HEK293 (cell line): ENCODE results near the gene DNAJC13.

ENCODE experiments used
- CTCF ChIP-seq: fragments of 450-650 bp; formaldehyde crosslinking; IDR thresholded peaks from 2 replicates; pipeline ENCODE4 v1.5.1; 2016; ENCODE audit warnings: missing biosample characterization, missing genetic modification characterization
- ZSCAN23 ChIP-seq: fragments of 450-650 bp; formaldehyde crosslinking; IDR thresholded peaks from 2 replicates; pipeline ENCODE4 v1.5.1; 2016; ENCODE audit warnings: missing biosample characterization, missing genetic modification characterization
- ZSCAN30 ChIP-seq: fragments of 450-650 bp; IDR thresholded peaks from 2 replicates; pipeline ENCODE4 v1.5.1; 2018; ENCODE audit warnings: missing biosample characterization, mild to moderate bottlenecking, missing genetic modification characterization, moderate library complexity
- ZSCAN5A ChIP-seq: fragments of 450-650 bp; formaldehyde crosslinking; IDR thresholded peaks from 2 replicates; pipeline ENCODE4 v1.5.1; 2016; ENCODE audit warnings: missing biosample characterization, missing genetic modification characterization
- TF ChIP-seq, protein P1 (sequence below): IDR thresholded peaks from 2 replicates; pipeline ENCODE4 v1.6.1; 2011; ENCODE audit warnings: mild to moderate bottlenecking, low read depth, low read length, borderline replicate concordance
- TF ChIP-seq, protein P2 (sequence below): fragments of 450-650 bp; formaldehyde crosslinking; IDR thresholded peaks from 2 replicates; pipeline ENCODE4 v1.5.1; 2016; ENCODE audit warnings: missing biosample characterization, missing genetic modification characterization, borderline replicate concordance

DNA sequence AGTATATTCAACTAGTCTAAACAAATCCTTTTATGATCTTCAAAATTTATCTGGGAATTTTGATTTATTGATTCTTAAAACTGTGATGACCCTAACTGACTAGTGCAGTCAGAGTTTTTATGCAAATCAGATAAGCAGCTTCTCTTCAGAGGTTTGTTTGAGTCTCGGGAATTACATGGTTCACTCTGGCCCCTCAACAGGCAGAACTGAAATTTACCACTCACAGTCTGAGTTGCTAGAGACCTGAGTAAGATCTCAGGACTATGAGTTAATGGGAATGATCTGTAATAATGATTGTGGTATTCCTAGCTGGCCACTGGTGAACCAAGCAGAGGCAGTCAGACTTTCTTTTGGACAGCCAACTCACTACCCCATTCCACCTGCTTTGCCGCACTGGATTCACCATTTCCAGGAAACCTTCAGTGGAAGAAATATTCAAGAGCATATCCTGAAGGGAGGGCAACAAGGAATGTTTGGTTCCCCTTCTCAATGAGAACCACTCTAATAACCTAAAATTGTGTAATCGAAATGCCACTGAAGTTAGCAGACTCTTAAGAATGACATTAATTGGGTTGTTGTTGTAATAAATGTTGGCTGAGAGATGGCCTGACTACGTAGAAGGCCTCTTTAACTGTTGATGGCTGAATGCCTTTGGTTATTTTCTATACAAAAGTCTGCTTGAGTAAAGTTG is 11.5 kb upstream of the DNAJC13 start:
- TF ChIP-seq, protein P1, sequence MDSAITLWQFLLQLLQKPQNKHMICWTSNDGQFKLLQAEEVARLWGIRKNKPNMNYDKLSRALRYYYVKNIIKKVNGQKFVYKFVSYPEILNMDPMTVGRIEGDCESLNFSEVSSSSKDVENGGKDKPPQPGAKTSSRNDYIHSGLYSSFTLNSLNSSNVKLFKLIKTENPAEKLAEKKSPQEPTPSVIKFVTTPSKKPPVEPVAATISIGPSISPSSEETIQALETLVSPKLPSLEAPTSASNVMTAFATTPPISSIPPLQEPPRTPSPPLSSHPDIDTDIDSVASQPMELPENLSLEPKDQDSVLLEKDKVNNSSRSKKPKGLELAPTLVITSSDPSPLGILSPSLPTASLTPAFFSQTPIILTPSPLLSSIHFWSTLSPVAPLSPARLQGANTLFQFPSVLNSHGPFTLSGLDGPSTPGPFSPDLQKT, result no peak
- TF ChIP-seq ZSCAN30 (tag by site-specific recombination) (no peak), ZSCAN23 (tag by site-specific recombination) (no peak), ZSCAN5A (tag by site-specific recombination) (no peak), CTCF (no peak)
- TF ChIP-seq, protein P2, sequence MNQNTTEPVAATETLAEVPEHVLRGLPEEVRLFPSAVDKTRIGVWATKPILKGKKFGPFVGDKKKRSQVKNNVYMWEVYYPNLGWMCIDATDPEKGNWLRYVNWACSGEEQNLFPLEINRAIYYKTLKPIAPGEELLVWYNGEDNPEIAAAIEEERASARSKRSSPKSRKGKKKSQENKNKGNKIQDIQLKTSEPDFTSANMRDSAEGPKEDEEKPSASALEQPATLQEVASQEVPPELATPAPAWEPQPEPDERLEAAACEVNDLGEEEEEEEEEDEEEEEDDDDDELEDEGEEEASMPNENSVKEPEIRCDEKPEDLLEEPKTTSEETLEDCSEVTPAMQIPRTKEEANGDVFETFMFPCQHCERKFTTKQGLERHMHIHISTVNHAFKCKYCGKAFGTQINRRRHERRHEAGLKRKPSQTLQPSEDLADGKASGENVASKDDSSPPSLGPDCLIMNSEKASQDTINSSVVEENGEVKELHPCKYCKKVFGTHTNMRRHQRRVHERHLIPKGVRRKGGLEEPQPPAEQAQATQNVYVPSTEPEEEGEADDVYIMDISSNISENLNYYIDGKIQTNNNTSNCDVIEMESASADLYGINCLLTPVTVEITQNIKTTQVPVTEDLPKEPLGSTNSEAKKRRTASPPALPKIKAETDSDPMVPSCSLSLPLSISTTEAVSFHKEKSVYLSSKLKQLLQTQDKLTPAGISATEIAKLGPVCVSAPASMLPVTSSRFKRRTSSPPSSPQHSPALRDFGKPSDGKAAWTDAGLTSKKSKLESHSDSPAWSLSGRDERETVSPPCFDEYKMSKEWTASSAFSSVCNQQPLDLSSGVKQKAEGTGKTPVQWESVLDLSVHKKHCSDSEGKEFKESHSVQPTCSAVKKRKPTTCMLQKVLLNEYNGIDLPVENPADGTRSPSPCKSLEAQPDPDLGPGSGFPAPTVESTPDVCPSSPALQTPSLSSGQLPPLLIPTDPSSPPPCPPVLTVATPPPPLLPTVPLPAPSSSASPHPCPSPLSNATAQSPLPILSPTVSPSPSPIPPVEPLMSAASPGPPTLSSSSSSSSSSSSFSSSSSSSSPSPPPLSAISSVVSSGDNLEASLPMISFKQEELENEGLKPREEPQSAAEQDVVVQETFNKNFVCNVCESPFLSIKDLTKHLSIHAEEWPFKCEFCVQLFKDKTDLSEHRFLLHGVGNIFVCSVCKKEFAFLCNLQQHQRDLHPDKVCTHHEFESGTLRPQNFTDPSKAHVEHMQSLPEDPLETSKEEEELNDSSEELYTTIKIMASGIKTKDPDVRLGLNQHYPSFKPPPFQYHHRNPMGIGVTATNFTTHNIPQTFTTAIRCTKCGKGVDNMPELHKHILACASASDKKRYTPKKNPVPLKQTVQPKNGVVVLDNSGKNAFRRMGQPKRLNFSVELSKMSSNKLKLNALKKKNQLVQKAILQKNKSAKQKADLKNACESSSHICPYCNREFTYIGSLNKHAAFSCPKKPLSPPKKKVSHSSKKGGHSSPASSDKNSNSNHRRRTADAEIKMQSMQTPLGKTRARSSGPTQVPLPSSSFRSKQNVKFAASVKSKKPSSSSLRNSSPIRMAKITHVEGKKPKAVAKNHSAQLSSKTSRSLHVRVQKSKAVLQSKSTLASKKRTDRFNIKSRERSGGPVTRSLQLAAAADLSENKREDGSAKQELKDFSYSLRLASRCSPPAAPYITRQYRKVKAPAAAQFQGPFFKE (tag by site-specific recombination), result no peak
